EL (cell line): ENCODE results near the gene ANKHD1.

Experiments
- DNase-seq: peaks from one replicate; pipeline ENCODE4 v3.0.0-alpha.2; 2016

ANKHD1 gene, protein sequence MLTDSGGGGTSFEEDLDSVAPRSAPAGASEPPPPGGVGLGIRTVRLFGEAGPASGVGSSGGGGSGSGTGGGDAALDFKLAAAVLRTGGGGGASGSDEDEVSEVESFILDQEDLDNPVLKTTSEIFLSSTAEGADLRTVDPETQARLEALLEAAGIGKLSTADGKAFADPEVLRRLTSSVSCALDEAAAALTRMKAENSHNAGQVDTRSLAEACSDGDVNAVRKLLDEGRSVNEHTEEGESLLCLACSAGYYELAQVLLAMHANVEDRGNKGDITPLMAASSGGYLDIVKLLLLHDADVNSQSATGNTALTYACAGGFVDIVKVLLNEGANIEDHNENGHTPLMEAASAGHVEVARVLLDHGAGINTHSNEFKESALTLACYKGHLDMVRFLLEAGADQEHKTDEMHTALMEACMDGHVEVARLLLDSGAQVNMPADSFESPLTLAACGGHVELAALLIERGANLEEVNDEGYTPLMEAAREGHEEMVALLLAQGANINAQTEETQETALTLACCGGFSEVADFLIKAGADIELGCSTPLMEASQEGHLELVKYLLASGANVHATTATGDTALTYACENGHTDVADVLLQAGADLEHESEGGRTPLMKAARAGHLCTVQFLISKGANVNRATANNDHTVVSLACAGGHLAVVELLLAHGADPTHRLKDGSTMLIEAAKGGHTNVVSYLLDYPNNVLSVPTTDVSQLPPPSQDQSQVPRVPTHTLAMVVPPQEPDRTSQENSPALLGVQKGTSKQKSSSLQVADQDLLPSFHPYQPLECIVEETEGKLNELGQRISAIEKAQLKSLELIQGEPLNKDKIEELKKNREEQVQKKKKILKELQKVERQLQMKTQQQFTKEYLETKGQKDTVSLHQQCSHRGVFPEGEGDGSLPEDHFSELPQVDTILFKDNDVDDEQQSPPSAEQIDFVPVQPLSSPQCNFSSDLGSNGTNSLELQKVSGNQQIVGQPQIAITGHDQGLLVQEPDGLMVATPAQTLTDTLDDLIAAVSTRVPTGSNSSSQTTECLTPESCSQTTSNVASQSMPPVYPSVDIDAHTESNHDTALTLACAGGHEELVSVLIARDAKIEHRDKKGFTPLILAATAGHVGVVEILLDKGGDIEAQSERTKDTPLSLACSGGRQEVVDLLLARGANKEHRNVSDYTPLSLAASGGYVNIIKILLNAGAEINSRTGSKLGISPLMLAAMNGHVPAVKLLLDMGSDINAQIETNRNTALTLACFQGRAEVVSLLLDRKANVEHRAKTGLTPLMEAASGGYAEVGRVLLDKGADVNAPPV (N-terminal part only)

GRCh38 chr5:140401362-140402257, at the start of gene ANKHD1:
Gene ANKHD1 (plus strand): TSS chr5:140401833. CDS start chr5:140401968, 135 bp downstream.
- DNase-seq, result peak; percentile 100

- DNase-seq, result no peak
Observed at GRCh38 chr5:140355546-140355945, 46.1 kb upstream of the ANKHD1 start.

GRCh38 chr5:140356853-140357725, 44.5 kb upstream of the ANKHD1 start:
- no peak for DNase-seq

- DNase-seq, result peak; percentile 89
Observed at GRCh38 chr5:140357726-140358093, 43.9 kb upstream of the ANKHD1 start.

DNA sequence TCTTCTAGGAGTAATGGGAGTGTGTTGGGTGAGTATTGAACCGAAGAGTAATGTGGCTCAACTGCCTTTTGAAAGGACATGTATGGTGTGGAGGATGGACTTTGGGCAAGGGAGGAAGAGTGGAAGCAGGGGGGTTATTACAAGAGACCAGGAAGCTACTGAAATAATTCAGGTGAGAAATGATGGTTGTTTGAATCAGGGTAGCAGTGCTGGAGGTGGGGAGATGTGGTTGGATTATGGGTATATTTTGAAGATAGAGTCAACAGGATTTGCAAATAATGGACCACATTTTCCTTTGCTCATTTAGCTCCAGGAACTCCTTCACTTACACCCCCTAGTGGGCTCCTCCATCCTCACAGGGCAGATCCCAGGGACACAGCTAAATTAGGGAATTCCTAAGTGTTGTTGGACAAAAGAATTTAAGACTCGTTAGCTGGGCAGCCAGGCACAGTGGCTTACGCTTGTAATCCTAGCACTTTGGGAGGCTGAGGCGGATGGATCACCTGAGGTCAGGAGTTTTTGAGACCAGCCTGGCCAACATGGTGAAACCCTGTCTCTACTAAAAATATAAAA, 42.8 kb upstream of the ANKHD1 start:
- peak; percentile 65 for DNase-seq

- no peak for DNase-seq
Observed at GRCh38 chr5:140360101-140360500, 41.5 kb upstream of the ANKHD1 start, which contains the start of gene SLC4A9. Gene SLC4A9 (plus strand): TSS chr5:140360194. CDS start chr5:140360237, 43 bp downstream.

DNA sequence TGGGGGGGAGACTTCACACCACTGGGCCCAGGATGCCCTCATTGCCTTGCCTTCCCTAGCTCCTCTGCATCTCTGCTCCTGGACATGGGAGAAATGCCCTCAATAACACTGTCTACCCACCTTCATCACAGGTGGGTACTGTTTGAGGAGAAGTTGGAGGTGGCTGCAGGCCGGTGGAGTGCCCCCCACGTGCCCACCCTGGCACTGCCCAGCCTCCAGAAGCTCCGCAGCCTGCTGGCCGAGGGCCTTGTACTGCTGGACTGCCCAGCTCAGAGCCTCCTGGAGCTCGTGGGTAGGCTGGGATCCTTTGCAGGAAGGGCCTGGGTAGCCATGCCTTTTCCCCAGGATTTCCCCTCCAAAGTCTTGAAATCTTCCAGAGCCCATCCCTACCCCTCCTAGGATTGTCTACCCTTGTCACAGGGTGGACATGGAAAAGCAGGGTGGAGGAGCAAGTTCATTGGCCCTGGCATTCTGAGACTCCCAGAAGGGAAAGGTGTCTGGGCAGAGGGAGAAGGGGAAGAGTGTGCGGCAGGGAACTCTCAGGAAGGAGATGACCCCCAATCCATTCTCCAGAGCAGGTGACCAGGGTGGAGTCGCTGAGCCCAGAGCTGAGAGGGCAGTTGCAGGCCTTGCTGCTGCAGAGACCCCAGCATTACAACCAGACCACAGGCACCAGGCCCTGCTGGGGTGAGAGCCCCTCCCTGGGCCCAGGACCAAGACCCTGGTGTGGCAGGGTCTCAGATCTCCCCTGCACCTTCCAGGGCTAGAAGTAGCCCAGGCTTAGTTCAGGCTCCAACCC, 40.8 kb upstream of the ANKHD1 start:
- no peak for DNase-seq

- DNase-seq, result no peak
Observed at GRCh38 chr5:140361901-140362300, 39.7 kb upstream of the ANKHD1 start.

GRCh38 chr5:140362311-140362710, 39.3 kb upstream of the ANKHD1 start:
- DNase-seq, result no peak

GRCh38 chr5:140362875-140363630, 38.6 kb upstream of the ANKHD1 start:
- DNase-seq, result peak; percentile 70

DNA sequence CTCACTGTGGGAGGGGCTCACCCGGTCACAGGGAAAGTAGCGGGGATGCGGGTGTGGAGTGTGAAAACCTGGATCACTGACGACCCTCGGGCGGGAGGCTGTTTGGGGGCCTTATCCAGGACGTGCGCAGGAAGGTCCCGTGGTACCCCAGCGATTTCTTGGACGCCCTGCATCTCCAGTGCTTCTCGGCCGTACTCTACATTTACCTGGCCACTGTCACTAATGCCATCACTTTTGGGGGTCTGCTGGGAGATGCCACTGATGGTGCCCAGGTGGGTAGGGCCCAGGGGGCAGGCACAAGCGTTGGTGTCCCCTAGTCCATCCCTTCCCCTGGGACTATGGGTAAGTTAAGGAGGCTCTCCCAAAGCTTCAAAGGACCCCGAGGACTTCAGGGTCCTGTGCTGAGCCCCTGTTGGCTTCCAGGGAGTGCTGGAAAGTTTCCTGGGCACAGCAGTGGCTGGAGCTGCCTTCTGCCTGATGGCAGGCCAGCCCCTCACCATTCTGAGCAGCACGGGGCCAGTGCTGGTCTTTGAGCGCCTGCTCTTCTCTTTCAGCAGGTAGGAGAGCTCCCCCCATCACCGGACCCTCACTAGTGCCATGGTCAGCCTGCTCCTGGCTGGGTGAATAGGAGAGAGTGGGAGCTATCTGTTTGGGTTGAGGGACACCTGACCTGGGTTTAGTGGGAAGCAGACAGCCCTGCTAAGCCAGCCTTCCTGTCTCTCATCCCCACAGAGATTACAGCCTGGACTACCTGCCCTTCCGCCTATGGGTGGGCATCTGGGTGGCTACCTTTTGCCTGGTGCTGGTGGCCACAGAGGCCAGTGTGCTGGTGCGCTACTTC, 37.8 kb upstream of the ANKHD1 start:
- DNase-seq, result no peak

DNA sequence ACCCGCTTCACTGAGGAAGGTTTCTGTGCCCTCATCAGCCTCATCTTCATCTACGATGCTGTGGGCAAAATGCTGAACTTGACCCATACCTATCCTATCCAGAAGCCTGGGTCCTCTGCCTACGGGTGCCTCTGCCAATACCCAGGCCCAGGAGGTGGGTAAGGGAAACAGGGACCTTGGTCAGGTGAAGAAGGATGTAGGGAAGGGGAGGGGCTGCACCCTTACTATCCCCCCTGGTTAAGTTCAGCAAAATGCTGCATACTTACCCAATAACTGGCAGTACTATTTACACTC, 37.2 kb upstream of the ANKHD1 start:
- DNase-seq, result no peak

GRCh38 chr5:140365282-140365681, 36.4 kb upstream of the ANKHD1 start:
- no peak for DNase-seq

GRCh38 chr5:140365941-140366340, 35.7 kb upstream of the ANKHD1 start:
- no peak for DNase-seq

DNA sequence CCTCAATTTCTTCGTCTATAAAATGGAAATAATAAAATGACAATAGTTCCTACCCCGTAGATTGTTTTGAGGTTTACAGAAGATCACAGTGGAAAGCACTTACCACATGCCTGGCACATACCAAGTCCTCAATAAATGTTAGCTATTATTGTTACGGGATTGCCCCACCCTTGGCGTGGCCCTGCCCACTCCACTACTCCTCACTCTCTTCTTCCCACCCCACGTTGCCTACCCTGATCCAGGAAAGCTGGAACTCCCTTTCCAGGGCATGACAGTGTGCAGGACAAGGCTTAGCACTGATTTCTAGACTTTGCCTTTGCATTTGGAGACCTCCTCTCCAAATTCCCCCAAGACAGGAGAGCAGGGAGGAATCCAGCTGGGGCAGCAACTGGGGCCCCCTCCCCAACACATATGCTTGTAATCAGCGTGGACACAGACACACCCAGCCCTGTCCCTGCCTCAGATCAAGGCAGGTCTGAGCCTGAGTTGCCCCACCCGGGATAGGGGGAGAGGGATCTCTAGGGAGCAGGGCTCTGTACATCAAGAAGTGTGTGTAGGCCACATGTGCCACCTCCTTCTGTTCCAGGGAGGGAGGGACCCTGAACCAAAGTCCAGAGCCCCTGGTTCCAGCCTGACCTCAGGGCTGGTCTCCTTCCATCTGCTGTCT, 34.9 kb upstream of the ANKHD1 start:
- no peak for DNase-seq

DNA sequence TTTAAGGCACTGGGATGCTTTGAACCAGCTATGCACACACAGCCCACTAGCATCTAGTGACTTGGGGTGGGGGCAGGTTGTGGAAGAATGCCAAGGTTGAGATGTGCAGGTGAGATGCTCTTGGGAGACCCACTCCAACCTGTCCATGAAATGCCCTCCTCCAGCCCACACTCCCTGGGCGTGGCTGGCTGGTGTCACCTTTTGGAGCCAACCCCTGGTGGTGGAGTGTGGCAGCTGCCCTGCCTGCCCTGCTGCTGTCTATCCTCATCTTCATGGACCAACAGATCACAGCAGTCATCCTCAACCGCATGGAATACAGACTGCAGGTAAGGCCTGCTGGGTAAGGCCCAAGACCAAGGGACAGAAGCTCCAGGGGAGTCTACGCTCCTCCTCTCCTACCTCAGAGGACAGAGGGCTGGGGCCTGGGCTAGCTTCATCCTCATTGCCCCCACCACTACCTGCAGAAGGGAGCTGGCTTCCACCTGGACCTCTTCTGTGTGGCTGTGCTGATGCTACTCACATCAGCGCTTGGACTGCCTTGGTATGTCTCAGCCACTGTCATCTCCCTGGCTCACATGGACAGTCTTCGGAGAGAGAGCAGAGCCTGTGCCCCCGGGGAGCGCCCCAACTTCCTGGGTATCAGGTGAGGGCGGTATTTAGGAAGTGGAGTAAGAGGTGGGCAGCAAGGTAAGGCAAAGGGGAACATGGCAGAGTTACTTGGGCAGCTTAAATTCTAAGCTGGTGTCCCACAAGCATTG, 34.2 kb upstream of the ANKHD1 start:
- DNase-seq, result no peak
